K562 (cell line): ENCODE data around the gene KLHL29. TPM values are rescaled to one million over a fixed set of nuclear protein-coding genes. Genes with fewer than 3 reads are reported as not detected.

ENCODE experiments used
- ATAC-seq: fragments of 200-7000 bp; cut with Tn5 transposase; 3 replicates; pipeline ENCODE4 v1.9.1; 2020; ENCODE audit warnings: moderate library complexity
- BruUV-seq: library from RNA; stranded (reverse); fragments of 400-500 nt; replicated peaks from 2 replicates; lab custom pipeline; 2021; lab: Mats Ljungman, UMichigan
- CTCF ChIA-PET: fragments of 300-600 bp; formaldehyde crosslinking; extraction: SDS; loops from one replicate; lab custom pipeline; 2021; ENCODE audit warnings: low intra/inter-chr PET ratio; lab: Yijun Ruan, JAX
- POLR2A ChIA-PET: fragments of 300-600, 350-650 bp; sonication (Branson Sonifier 250); formaldehyde crosslinking; extraction: SDS; loops from one replicate; lab custom pipeline; 2021; ENCODE audit warnings: antibody characterized with exemption, inconsistent platforms; lab: Yijun Ruan, JAX
- DNase-seq, 4 experiments: peaks; one replicate each; pipeline versions ENCODE4 v3.0.0 to v3.0.0-alpha.2; 2011 to 2018; ENCODE audit warnings: low spot score in 3 of 4, mixed read lengths in 3 of 4; ENCODE audit errors: extremely low read depth in 1 of 4
- FAIRE-seq: peaks from 2 replicates; lab custom pipeline; 2011; peaks lifted over from hg19 to GRCh38; lab: Jason Lieb, UNC
- H2AFZ ChIP-seq: 2 replicates; pipeline ENCODE4 v1.6.0; 2011; ENCODE audit warnings: low read depth, low read length, control low read depth, inconsistent platforms
- H3K27ac ChIP-seq: fragments of 200-600 bp; 3 replicates; pipeline ENCODE4 v1.8.0; 2011; ENCODE audit warnings: low read depth, mild to moderate bottlenecking, control low read depth, inconsistent platforms, low read length, moderate library complexity, mixed read lengths; ENCODE audit errors: extremely low read depth
- H3K27me3 ChIP-seq, 2 experiments: fragments of 300-600 bp in 1 of 2; 2 replicates in 1 of 2; 3 replicates in 1 of 2; pipeline versions ENCODE4 v1.6.0 to v1.8.0; 2011; ENCODE audit warnings: inconsistent platforms in 2 of 2, low read length in 2 of 2, mild to moderate bottlenecking in 1 of 2, mixed read lengths in 1 of 2, moderate library complexity in 1 of 2; ENCODE audit not compliant: control insufficient read depth in 2 of 2, insufficient read depth in 2 of 2
- H3K36me3 ChIP-seq: fragments of 300-600 bp; 3 replicates; pipeline ENCODE4 v1.8.0; 2011; ENCODE audit warnings: mild to moderate bottlenecking, low read length, inconsistent platforms; ENCODE audit not compliant: control insufficient read depth, insufficient read depth
- H3K4me1 ChIP-seq, 2 experiments: fragments of 200-600 bp in 1 of 2; replicated peaks in 1 of 2; 2 replicates in 1 of 2; 3 replicates in 1 of 2; pipeline versions ENCODE4 v1.5.1 to v1.8.0; 2011; ENCODE audit warnings: inconsistent platforms in 2 of 2, low read length in 2 of 2, mild to moderate bottlenecking in 1 of 2, mixed read lengths in 1 of 2, moderate library complexity in 1 of 2; ENCODE audit not compliant: control insufficient read depth in 2 of 2, insufficient read depth in 2 of 2
- H3K4me2 ChIP-seq: 2 replicates; pipeline ENCODE4 v1.6.1; 2011; ENCODE audit warnings: low read length, control low read depth, inconsistent platforms, mixed read lengths; ENCODE audit not compliant: insufficient read depth
- H3K4me3 ChIP-seq: fragments of 200-600 bp; sonication (generic), shearing (Covaris generic); 2 replicates; pipeline ENCODE4 v1.5.1; 2016; ENCODE audit warnings: control low read depth, inconsistent platforms
- H3K79me2 ChIP-seq: fragments of 200-600 bp; 3 replicates; pipeline ENCODE4 v1.8.0; 2011; ENCODE audit warnings: low read length, inconsistent platforms; ENCODE audit not compliant: control insufficient read depth, insufficient read depth
- H3K9ac ChIP-seq, 2 experiments: 2 replicates each; pipeline versions ENCODE4 v1.6.0 to v1.6.1; 2011; ENCODE audit warnings: low read depth in 2 of 2, low read length in 2 of 2, control low read depth in 1 of 2, inconsistent platforms in 1 of 2, mild to moderate bottlenecking in 1 of 2, mixed read lengths in 1 of 2; ENCODE audit not compliant: insufficient read depth in 1 of 2
- H3K9me1 ChIP-seq: one replicate; pipeline ENCODE4 v1.6.0; 2011; ENCODE audit warnings: inconsistent platforms, mild to moderate bottlenecking, low read length, moderate library complexity; ENCODE audit not compliant: control insufficient read depth, insufficient read depth
- H3K9me3 ChIP-seq: replicated peaks from 2 replicates; pipeline ENCODE4 v1.5.1; 2011; ENCODE audit warnings: low read depth, low read length, inconsistent platforms; ENCODE audit not compliant: control insufficient read depth, insufficient read depth
- H4K20me1 ChIP-seq: replicated peaks from 2 replicates; pipeline ENCODE4 v1.6.1; 2011; ENCODE audit warnings: low read length, inconsistent platforms, mixed read lengths; ENCODE audit not compliant: control insufficient read depth, insufficient read depth
- CREB1 ChIP-seq, 2 experiments: sonication (generic) in 1 of 2; formaldehyde crosslinking in 1 of 2; IDR thresholded peaks; 2 replicates each; pipeline versions ENCODE4 v1.6.1 to v1.8.0; 2012 to 2022; ENCODE audit warnings: inconsistent platforms in 1 of 2, mild to moderate bottlenecking in 1 of 2, missing genetic modification reagents in 1 of 2, moderate library complexity in 1 of 2
- E2F4 ChIP-seq: sonication (generic); formaldehyde crosslinking; IDR thresholded peaks from 2 replicates; pipeline ENCODE4 v1.8.0; 2022; ENCODE audit warnings: mild to moderate bottlenecking, low read depth, missing genetic modification reagents
- HNRNPL ChIP-seq: fragments of 200-400 bp; formaldehyde crosslinking; IDR thresholded peaks from 2 replicates; pipeline ENCODE4 v1.6.1; 2017; ENCODE audit warnings: low read depth, mild to moderate bottlenecking, low read length
- HSF4 ChIP-seq: fragments of 250-450 bp; sonication (Bioruptor Pico); IDR thresholded peaks from 2 replicates; pipeline ENCODE4 v2.1.2; 2022; ENCODE audit warnings: mild to moderate bottlenecking, moderate library complexity, borderline replicate concordance
- KLF10 ChIP-seq: fragments of 250-450 bp; sonication (Bioruptor Pico); IDR thresholded peaks from 2 replicates; pipeline ENCODE4 v1.6.1; 2021; ENCODE audit warnings: matching md5 sums
- PCBP2 ChIP-seq: fragments of 200-400 bp; formaldehyde crosslinking; IDR thresholded peaks from 2 replicates; pipeline ENCODE4 v1.6.1; 2018; ENCODE audit warnings: low read length, low read depth, mild to moderate bottlenecking, moderate library complexity; ENCODE audit not compliant: poor library complexity, severe bottlenecking
- POLR2H ChIP-seq: IDR thresholded peaks from 2 replicates; pipeline ENCODE4 v1.6.1; 2016; ENCODE audit warnings: missing genetic modification characterization, low read depth, mild to moderate bottlenecking, control low read depth, missing compliant biosample characterization, moderate library complexity
- RBFOX2 ChIP-seq: fragments of 200-400 bp; formaldehyde crosslinking; IDR thresholded peaks from 2 replicates; pipeline ENCODE4 v1.6.1; 2017; ENCODE audit warnings: low read depth, mild to moderate bottlenecking, low read length, moderate library complexity
- RBM34 ChIP-seq: fragments of 200-400 bp; formaldehyde crosslinking; IDR thresholded peaks from 2 replicates; pipeline ENCODE4 v1.6.1; 2018; ENCODE audit warnings: low read length, borderline replicate concordance; ENCODE audit not compliant: insufficient read depth
- STAT5A ChIP-seq: IDR thresholded peaks from 2 replicates; pipeline ENCODE4 v1.6.1; 2012; ENCODE audit warnings: low read length, inconsistent platforms, borderline replicate concordance
- TRIM25 ChIP-seq: fragments of 450-650 bp; IDR thresholded peaks from 2 replicates; pipeline ENCODE4 v1.7.0; 2016; ENCODE audit warnings: borderline replicate concordance
- UBTF ChIP-seq, 2 experiments: IDR thresholded peaks; 2 replicates each; pipeline ENCODE4 v1.6.1; 2012; ENCODE audit warnings: improper control_type of control experiment in 2 of 2, low read depth in 2 of 2, low read length in 2 of 2, borderline replicate concordance in 1 of 2
- ZNF655 ChIP-seq: fragments of 250-450 bp; sonication (Bioruptor Pico); IDR thresholded peaks from 2 replicates; pipeline ENCODE4 v1.5.0; 2021
- ZNF668 ChIP-seq: fragments of 250-450 bp; sonication (Bioruptor Pico); IDR thresholded peaks from 2 replicates; pipeline ENCODE4 v1.8.0; 2022; ENCODE audit warnings: mild to moderate bottlenecking, inconsistent platforms
- WGBS: fragments of 100-300 bp; shearing (Covaris generic); methylation state at CpG from one replicate; pipeline ENCODE4 v1.1.6; 2016; ENCODE audit warnings: low coverage, mixed read lengths; ENCODE audit not compliant: insufficient coverage; ENCODE audit errors: missing lambda C conversion rate; 5-methylcytosine and 5-hydroxymethylcytosine counted together
- in situ Hi-C: fragments of 300-500 bp; cut with MboI; formaldehyde crosslinking; loops from 4 replicates; pipeline ENCODE4 v1.15.0; 2018; ENCODE audit warnings: inconsistent platforms, mixed read lengths
- intact Hi-C: fragments of 100-400 bp; cut with micrococcal nuclease; formaldehyde crosslinking; loops from 2 replicates; pipeline ENCODE4 v1.14.2; 2022
- polyA plus RNA-seq, 8 experiments: library from polyadenylated mRNA; depleted of rRNA in 4 of 8; stranded (reverse) in 5 of 8; unstranded in 3 of 8; fragments of >200 nt; fragmentation: Nextera tagmentation in 2 of 8; fragmentation: Illumina TruSeq in 1 of 8; extraction: Ambion mirVana in 2 of 8; extraction: Trizol in 1 of 8; gene quantifications; 2 replicates each; pipeline versions ENCODE4 v1.2.1 to v1.2.3, GENCODE V29; 2011 to 2014; ENCODE audit warnings: inconsistent platforms in 1 of 8, missing spikeins in 1 of 8
- total RNA-seq, 7 experiments: library from RNA; depleted of rRNA in 6 of 7; stranded (reverse); fragments of >200 nt in 6 of 7; fragmentation: Illumina TruSeq in 2 of 7; extraction: Trizol in 2 of 7; gene quantifications; 2 replicates each; pipeline versions ENCODE4 v1.2.1 to v1.2.3, GENCODE V29; 2011 to 2021; ENCODE audit warnings: low replicate concordance in 1 of 7

The KLHL29 gene
- total and polyA plus RNA-seq, 9 of the 15 experiments (the other 6 are each of a cell fraction or from before 2014, with no cell fraction given): 0.03 to 0.31 (median 0.08) TPM; not detected in 1

GRCh38 chr2:23485261-23485660 is 100.3 kb downstream of the KLHL29 start:
- Histone ChIP-seq H3K9me1 (no peaks in the 10 kb centered on the region), H3K27ac (no peak overlapping the region), H3K4me2 (no peak overlapping the region), H3K4me1 (no peaks in the 10 kb centered on the region; a peak in 1 of 5 replicates), H3K4me3 (no peak overlapping the region), H3K27me3 (peaks cover 5 to 63% of the 10 kb centered on the region in 2 experiments; a peak in 4 of 5 replicates), H4K20me1 (no peaks in the 10 kb centered on the region; the same call in 1 of the 2 replicates), H3K9me3 (no peaks in the 10 kb centered on the region), H2AFZ (no peak overlapping the region), H3K79me2 (no peaks in the 10 kb centered on the region), H3K36me3 (no peaks in the 10 kb centered on the region), H3K9ac (no peak overlapping the region)
- 7% methylated on average over 2 of the region's 2 CpGs for WGBS
- in situ Hi-C loops: no loop called here
- intact Hi-C loops: no loop called here
- TF ChIP-seq TRIM25 (no peak), E2F4 (CRISPR knock-in tag) (no peak), CREB1 (IDR thresholded peaks at IDR 0.05) (no peak), CREB1 (CRISPR knock-in tag; IDR thresholded peaks at IDR 0.05) (no peak), UBTF (IDR thresholded peaks at IDR 0.05; ENCODE audit: borderline replicate concordance in 1 of 2, low read depth in 2 of 2, low read length in 2 of 2) (no peak), HNRNPL (no peak), ZNF655 (no peak), POLR2H (tag) (no peak), STAT5A (no peak), ZNF668 (no peak), KLF10 (no peak), RBM34 (no peak), HSF4 (CRISPR knock-in tag) (no peak), RBFOX2 (no peak), PCBP2 (no peak)
- DNase-seq (no peak), ATAC-seq (no peak), FAIRE-seq (no peak)
- no TSS peak for BruUV-seq
- ChIA-PET POLR2A (no interaction called here), CTCF (no interaction called here)
